ENCODE data around the gene HSP90AB1.
"Not testable (repeated sequence)": the region's sequence is repeated elsewhere in the genome, so short reads cannot be mapped to it uniquely, and the experiment has no call there.

Gene HSP90AB1

GRCh38 chr6:44222486-44223318 lies 24.2 kb upstream of the HSP90AB1 start:
- DNase-seq (ENCODE audit: low read depth): no peak

- DNase-seq (ENCODE audit: low read depth): no peak
These were observed 23.4 kb upstream of the HSP90AB1 start, which contains the start of gene SLC29A1 for GRCh38 chr6:44223319-44224028. Gene SLC29A1, plus strand, starts transcription at chr6:44223595. Its CDS starts 3,719 bp downstream, at chr6:44227314.

GRCh38 chr6:44224029-44224964 lies 22.6 kb upstream of the HSP90AB1 start:
- no peak for DNase-seq (ENCODE audit: low read depth)

- DNase-seq (ENCODE audit: low read depth): no peak
These were observed 22.0 kb upstream of the HSP90AB1 start for GRCh38 chr6:44224965-44225305.

- DNase-seq (ENCODE audit: low read depth): no peak
These were observed 21.1 kb upstream of the HSP90AB1 start for GRCh38 chr6:44225579-44226325.

GRCh38 chr6:44226368-44227147 lies 20.3 kb upstream of the HSP90AB1 start:
- no peak for DNase-seq (ENCODE audit: low read depth)

- no peak for DNase-seq (ENCODE audit: low read depth)
These were observed 19.6 kb upstream of the HSP90AB1 start for GRCh38 chr6:44227148-44227793.

GRCh38 chr6:44228031-44228430 lies 18.9 kb upstream of the HSP90AB1 start:
- DNase-seq (ENCODE audit: low read depth): no peak

GRCh38 chr6:44228433-44228832 lies 18.5 kb upstream of the HSP90AB1 start:
- no peak for DNase-seq (ENCODE audit: low read depth)

- no peak for DNase-seq (ENCODE audit: low read depth)
These were observed 18.1 kb upstream of the HSP90AB1 start for GRCh38 chr6:44228836-44229235.

GRCh38 chr6:44229376-44230033 lies 17.4 kb upstream of the HSP90AB1 start:
- DNase-seq (ENCODE audit: low read depth): no peak

- DNase-seq (ENCODE audit: low read depth): no peak
These were observed 16.7 kb upstream of the HSP90AB1 start for GRCh38 chr6:44230034-44230675.

GRCh38 chr6:44231426-44231825 lies 15.5 kb upstream of the HSP90AB1 start:
- DNase-seq (ENCODE audit: low read depth): not testable (repeated sequence)

- no peak for DNase-seq (ENCODE audit: low read depth)
These were observed 14.0 kb upstream of the HSP90AB1 start for GRCh38 chr6:44232676-44233566.

GRCh38 chr6:44233567-44234100 lies 13.3 kb upstream of the HSP90AB1 start:
- no peak for DNase-seq (ENCODE audit: low read depth)

- DNase-seq (ENCODE audit: low read depth): peak; percentile 38
These were observed 12.5 kb upstream of the HSP90AB1 start for GRCh38 chr6:44234101-44235025.

GRCh38 chr6:44235269-44235668 lies 11.6 kb upstream of the HSP90AB1 start:
- DNase-seq (ENCODE audit: low read depth): no peak
